Endothelial cell of umbilical vein (primary cell): ENCODE measurements around the gene PLD6. TPM values are rescaled to one million over a fixed set of nuclear protein-coding genes. Genes with fewer than 3 reads are reported as not detected.

Experiments
- BruUV-seq: library from RNA; stranded (reverse); fragments of 400-500 nt; replicated peaks from 2 replicates; lab custom pipeline; 2021; lab: Mats Ljungman, UMichigan
- CTCF ChIA-PET: fragments of 300-600, 350-600 bp; sonication (Branson Sonifier 250); formaldehyde crosslinking; loops from one replicate; lab custom pipeline; 2021; ENCODE audit warnings: antibody characterized with exemption, inconsistent platforms; lab: Charles Lee
- POLR2A ChIA-PET: fragments of 300-600, 350-600 bp; sonication (Branson Sonifier 250); formaldehyde crosslinking; loops from one replicate; lab custom pipeline; 2021; ENCODE audit warnings: antibody characterized with exemption, inconsistent platforms; lab: Charles Lee
- DNase-seq: peaks from one replicate; pipeline ENCODE4 v3.0.0-alpha.2; 2011; ENCODE audit warnings: low read depth, low spot score
- FAIRE-seq: peaks from 2 replicates; lab custom pipeline; 2011; peaks lifted over from hg19 to GRCh38; lab: Jason Lieb, UNC
- H2AFZ ChIP-seq: 2 replicates; pipeline ENCODE4 v1.6.0; 2012; ENCODE audit warnings: low read depth, low read length, control low read depth, inconsistent platforms
- H3K27ac ChIP-seq: 2 replicates; pipeline ENCODE4 v1.5.1; 2011; ENCODE audit warnings: low read depth, mild to moderate bottlenecking, control low read depth, low read length, moderate library complexity; ENCODE audit not compliant: insufficient read depth
- H3K27me3 ChIP-seq, 2 experiments: 2 replicates each; pipeline versions ENCODE4 v1.6.0 to v1.6.1; 2011; ENCODE audit warnings: low read length in 2 of 2, mixed read lengths in 1 of 2; ENCODE audit not compliant: control insufficient read depth in 2 of 2, insufficient read depth in 2 of 2
- H3K36me3 ChIP-seq, 2 experiments: 2 replicates in 1 of 2; 3 replicates in 1 of 2; pipeline ENCODE4 v1.5.1; 2011; ENCODE audit warnings: low read length in 2 of 2, mild to moderate bottlenecking in 1 of 2, moderate library complexity in 1 of 2; ENCODE audit not compliant: control insufficient read depth in 2 of 2, insufficient read depth in 2 of 2; ENCODE audit errors: extremely low read depth in 1 of 2
- H3K4me1 ChIP-seq: 3 replicates; pipeline ENCODE4 v1.5.1; 2011; ENCODE audit warnings: mild to moderate bottlenecking, low read length; ENCODE audit not compliant: control insufficient read depth, insufficient read depth; ENCODE audit errors: extremely low read depth
- H3K4me2 ChIP-seq: 2 replicates; pipeline ENCODE4 v1.6.1; 2011; ENCODE audit warnings: low read length, control low read depth, mixed read lengths; ENCODE audit not compliant: insufficient read depth
- H3K4me3 ChIP-seq, 3 experiments: fragments of 200-600 bp in 1 of 3; sonication (generic), shearing (Covaris generic) in 1 of 3; replicated peaks in 1 of 3; 2 replicates each; pipeline ENCODE4 v1.5.1; 2011 to 2016; ENCODE audit warnings: control low read depth in 3 of 3, low read length in 3 of 3, mild to moderate bottlenecking in 2 of 3, inconsistent platforms in 1 of 3, low read depth in 1 of 3, moderate library complexity in 1 of 3; ENCODE audit not compliant: insufficient read depth in 1 of 3
- H3K79me2 ChIP-seq: 2 replicates; pipeline ENCODE4 v1.6.0; 2012; ENCODE audit warnings: low read length, inconsistent platforms; ENCODE audit not compliant: control insufficient read depth, insufficient read depth
- H3K9ac ChIP-seq: replicated peaks from 2 replicates; pipeline ENCODE3; 2011; ENCODE audit warnings: low read length, control low read depth; ENCODE audit not compliant: insufficient read depth; ENCODE audit errors: extremely low read depth
- H3K9me1 ChIP-seq: replicated peaks from 3 replicates; pipeline ENCODE4 v1.6.0; 2011; ENCODE audit warnings: mild to moderate bottlenecking, low read length; ENCODE audit not compliant: control insufficient read depth, insufficient read depth; ENCODE audit errors: extremely low read depth
- H3K9me3 ChIP-seq: replicated peaks from 2 replicates; pipeline ENCODE4 v1.5.1; 2012; ENCODE audit warnings: low read length, inconsistent platforms; ENCODE audit not compliant: control insufficient read depth, insufficient read depth
- H4K20me1 ChIP-seq: replicated peaks from 2 replicates; pipeline ENCODE3; 2011; ENCODE audit warnings: mild to moderate bottlenecking, low read length; ENCODE audit not compliant: control insufficient read depth, insufficient read depth; ENCODE audit errors: extremely low read depth
- EZH2 ChIP-seq: IDR thresholded peaks from 2 replicates; pipeline ENCODE4 v1.6.1; 2012; ENCODE audit warnings: borderline replicate concordance, low read depth, mild to moderate bottlenecking, moderate library complexity, low read length, inconsistent platforms; ENCODE audit not compliant: severe bottlenecking
- FOS ChIP-seq: IDR thresholded peaks from 2 replicates; pipeline ENCODE4 v1.6.1; 2011; ENCODE audit warnings: mild to moderate bottlenecking, low read length, moderate library complexity, borderline replicate concordance; ENCODE audit not compliant: insufficient read depth
- GATA2 ChIP-seq: IDR thresholded peaks from 2 replicates; pipeline ENCODE4 v1.7.0; 2011; ENCODE audit warnings: low read depth, mild to moderate bottlenecking, moderate library complexity, mixed read lengths, low read length; ENCODE audit not compliant: insufficient read length, insufficient read depth
- JUN ChIP-seq: IDR thresholded peaks from 2 replicates; pipeline ENCODE4 v1.6.1; 2011; ENCODE audit warnings: borderline replicate concordance, low read depth; ENCODE audit not compliant: insufficient read length, insufficient read depth
- MYC ChIP-seq: IDR thresholded peaks from one replicate; pipeline ENCODE4 v1.6.1; 2011; ENCODE audit warnings: mild to moderate bottlenecking, low read depth, low read length
- POLR2A ChIP-seq: IDR thresholded peaks from 2 replicates; pipeline ENCODE4 v1.6.1; 2012; ENCODE audit warnings: low read depth, mild to moderate bottlenecking, control low read depth, low read length
- POLR2AphosphoS5 ChIP-seq: IDR thresholded peaks from 2 replicates; pipeline ENCODE4 v1.6.1; 2012; ENCODE audit warnings: low read depth, mild to moderate bottlenecking, control low read depth, low read length, moderate library complexity; ENCODE audit not compliant: insufficient read depth
- dilution Hi-C: fragments of 300-500 bp; cut with MboI; formaldehyde crosslinking; loops from one replicate; pipeline ENCODE4 v1.15.0; 2019; ENCODE audit warnings: low sequenced_read_pairs; ENCODE audit not compliant: extremely low pct_ligation_motif_present
- intact Hi-C: fragments of 100-400 bp; cut with micrococcal nuclease; formaldehyde crosslinking; loops from one replicate; pipeline ENCODE4 v1.10.0; 2022
- polyA plus RNA-seq, 4 experiments: library from polyadenylated mRNA; depleted of rRNA in 3 of 4; stranded (reverse) in 3 of 4; unstranded in 1 of 4; fragments of >200 nt; gene quantifications; 2 replicates each; pipeline versions ENCODE4 v1.2.1 to v1.2.3, GENCODE V29; 2011 to 2012; ENCODE audit warnings: missing spikeins in 1 of 4
- total RNA-seq: library from RNA; stranded (reverse); gene quantifications from 2 replicates; pipeline ENCODE4 v1.2.3, GENCODE V29; 2021
- TF ChIP-seq, protein P1 (sequence below): IDR thresholded peaks from 2 replicates; pipeline ENCODE4 v1.6.1; 2011; ENCODE audit not compliant: insufficient read depth, insufficient read length
- TF ChIP-seq, protein P2 (sequence below), 2 donors: IDR thresholded peaks; 1 replicate in 1 of 2; 2 replicates in 1 of 2; pipeline ENCODE4 v1.5.1; 2011; ENCODE audit warnings: low read length in 2 of 2, mild to moderate bottlenecking in 2 of 2, moderate library complexity in 2 of 2, control low read depth in 1 of 2, inconsistent platforms in 1 of 2, low read depth in 1 of 2; ENCODE audit not compliant: insufficient read depth in 1 of 2; ENCODE audit errors: extremely low read depth in 1 of 2

The PLD6 gene
- total and polyA plus RNA-seq, 2 donors (not counting 3 experiments of a cell fraction or from before 2014, with no cell fraction given): 2.9 to 4.4 TPM

DNA sequence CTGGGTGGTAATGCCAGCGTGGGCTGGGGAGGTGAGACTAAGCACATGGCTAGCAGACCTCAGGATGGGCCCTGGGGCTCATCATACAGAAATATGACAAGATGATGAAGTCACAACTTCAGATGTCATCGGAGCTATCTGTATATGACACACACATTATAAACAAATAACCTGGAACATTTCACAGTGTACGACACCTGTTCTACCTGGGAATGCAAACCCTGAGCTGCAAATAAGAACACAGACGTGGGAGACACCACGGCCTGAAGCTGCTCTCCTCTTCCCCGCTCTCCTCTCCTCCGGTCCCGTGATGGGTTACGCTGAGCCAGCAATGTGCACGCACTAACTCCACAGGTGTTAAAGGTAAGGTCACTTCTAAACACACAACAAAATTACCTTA lies 4.9 kb downstream of the PLD6 start:
- Histone ChIP-seq H3K4me2 (no peak overlapping the region), H3K9me3 (no peaks in the 10 kb centered on the region), H3K27me3 (no peaks in the 10 kb centered on the region), H3K4me3 (no peak overlapping the region), H3K9me1 (no peaks in the 10 kb centered on the region), H3K79me2 (no peaks in the 10 kb centered on the region), H4K20me1 (no peaks in the 10 kb centered on the region), H3K9ac (no peak overlapping the region), H3K27ac (no peak overlapping the region), H3K4me1 (peaks cover 13% of the 10 kb centered on the region), H2AFZ (no peak overlapping the region), H3K36me3 (no peaks in the 10 kb centered on the region)
- dilution Hi-C loops: no loop called here
- no TSS peak for BruUV-seq
- no peak for FAIRE-seq
- CTCF ChIA-PET: interaction anchor here (1.5 kb wide), 1 partner anchor 10 kb away, joined by 7 read pairs; no protein-coding TSS in a partner anchor
- DNase-seq: no peak
- TF ChIP-seq POLR2AphosphoS5: no peak
- TF ChIP-seq, protein P1, sequence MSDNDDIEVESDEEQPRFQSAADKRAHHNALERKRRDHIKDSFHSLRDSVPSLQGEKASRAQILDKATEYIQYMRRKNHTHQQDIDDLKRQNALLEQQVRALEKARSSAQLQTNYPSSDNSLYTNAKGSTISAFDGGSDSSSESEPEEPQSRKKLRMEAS: no peak
- TF ChIP-seq, protein P2, sequence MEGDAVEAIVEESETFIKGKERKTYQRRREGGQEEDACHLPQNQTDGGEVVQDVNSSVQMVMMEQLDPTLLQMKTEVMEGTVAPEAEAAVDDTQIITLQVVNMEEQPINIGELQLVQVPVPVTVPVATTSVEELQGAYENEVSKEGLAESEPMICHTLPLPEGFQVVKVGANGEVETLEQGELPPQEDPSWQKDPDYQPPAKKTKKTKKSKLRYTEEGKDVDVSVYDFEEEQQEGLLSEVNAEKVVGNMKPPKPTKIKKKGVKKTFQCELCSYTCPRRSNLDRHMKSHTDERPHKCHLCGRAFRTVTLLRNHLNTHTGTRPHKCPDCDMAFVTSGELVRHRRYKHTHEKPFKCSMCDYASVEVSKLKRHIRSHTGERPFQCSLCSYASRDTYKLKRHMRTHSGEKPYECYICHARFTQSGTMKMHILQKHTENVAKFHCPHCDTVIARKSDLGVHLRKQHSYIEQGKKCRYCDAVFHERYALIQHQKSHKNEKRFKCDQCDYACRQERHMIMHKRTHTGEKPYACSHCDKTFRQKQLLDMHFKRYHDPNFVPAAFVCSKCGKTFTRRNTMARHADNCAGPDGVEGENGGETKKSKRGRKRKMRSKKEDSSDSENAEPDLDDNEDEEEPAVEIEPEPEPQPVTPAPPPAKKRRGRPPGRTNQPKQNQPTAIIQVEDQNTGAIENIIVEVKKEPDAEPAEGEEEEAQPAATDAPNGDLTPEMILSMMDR (IDR thresholded peaks at IDR 0.05; ENCODE audit: extremely low read depth in 1 of 2, insufficient read depth in 1 of 2, low read depth in 1 of 2, low read length in 2 of 2): no peak
- TF ChIP-seq EZH2: no peak
- TF ChIP-seq FOS: no peak
- no peak for TF ChIP-seq JUN
- TF ChIP-seq MYC: no peak
- TF ChIP-seq GATA2: no peak
- no peak for TF ChIP-seq POLR2A
- intact Hi-C loops: no loop called here
- POLR2A ChIA-PET: no interaction called here
